NB4 (cell line): ENCODE results near the gene FRAS1.

Source experiments
- DNase-seq: peaks from one replicate; pipeline ENCODE4 v3.0.0; 2010; ENCODE audit warnings: low read depth
- H3K4me3 ChIP-seq: one replicate; pipeline ENCODE4 v1.5.1; 2011; ENCODE audit warnings: mild to moderate bottlenecking, low read depth, low read length, moderate library complexity
- CTCF ChIP-seq: IDR thresholded peaks from one replicate; pipeline ENCODE4 v1.5.1; 2012; ENCODE audit warnings: low read depth, low read length
- MYC ChIP-seq: IDR thresholded peaks from 2 replicates; pipeline ENCODE4 v1.6.1; 2011; ENCODE audit warnings: low read depth, low read length
- POLR2A ChIP-seq: IDR thresholded peaks from 2 replicates; pipeline ENCODE4 v1.6.1; 2011; ENCODE audit warnings: mild to moderate bottlenecking; ENCODE audit not compliant: insufficient read length; ENCODE audit errors: extremely low read depth
- TF ChIP-seq, protein P1 (sequence below): IDR thresholded peaks from 2 replicates; pipeline ENCODE4 v1.6.1; 2011; ENCODE audit warnings: low read depth, low read length

FRAS1 gene

GRCh38 chr4:78288327-78288726 is 231.2 kb downstream of the FRAS1 start:
- DNase-seq, result no peak
- TF ChIP-seq MYC, result no peak
- no peak overlapping the region for H3K4me3 ChIP-seq

DNA sequence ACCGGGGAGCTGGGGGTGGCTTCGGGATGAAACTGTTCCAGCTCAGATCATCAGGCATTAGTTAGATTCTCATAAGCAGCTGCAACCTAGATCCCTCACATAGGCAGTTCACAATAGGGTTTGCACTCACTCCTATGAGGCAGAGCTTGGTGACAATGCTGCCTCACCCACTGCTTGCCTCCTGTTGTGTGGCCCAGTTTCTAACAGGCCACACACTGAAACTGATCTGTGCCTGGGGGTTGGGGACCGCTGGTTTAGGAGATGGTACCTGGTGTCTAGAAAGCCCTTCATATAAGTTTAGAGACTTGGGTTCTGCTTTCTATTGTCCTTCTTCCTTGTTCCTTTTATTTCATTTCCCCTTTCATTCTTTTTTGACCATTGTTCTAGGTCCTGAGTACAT is 234.2 kb downstream of the FRAS1 start:
- no peak for DNase-seq
- no peak for TF ChIP-seq CTCF
- no peak for TF ChIP-seq MYC
- TF ChIP-seq, protein P1, sequence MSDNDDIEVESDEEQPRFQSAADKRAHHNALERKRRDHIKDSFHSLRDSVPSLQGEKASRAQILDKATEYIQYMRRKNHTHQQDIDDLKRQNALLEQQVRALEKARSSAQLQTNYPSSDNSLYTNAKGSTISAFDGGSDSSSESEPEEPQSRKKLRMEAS, result no peak
- no peak for TF ChIP-seq POLR2A
- H3K4me3 ChIP-seq, result no peak overlapping the region

GRCh38 chr4:78292341-78292740 is 235.2 kb downstream of the FRAS1 start:
- TF ChIP-seq, protein P1, result no peak
- TF ChIP-seq CTCF (no peak), POLR2A (no peak), MYC (no peak)
- DNase-seq, result no peak
- H3K4me3 ChIP-seq, result no peak overlapping the region

GRCh38 chr4:78292856-78293255 is 235.7 kb downstream of the FRAS1 start:
- DNase-seq, result no peak
- H3K4me3 ChIP-seq, result no peak overlapping the region
- TF ChIP-seq, protein P1, result no peak
- no peak for TF ChIP-seq MYC
- no peak for TF ChIP-seq POLR2A
- no peak for TF ChIP-seq CTCF

- H3K4me3 ChIP-seq, result no peak overlapping the region
- no peak for TF ChIP-seq POLR2A
- no peak for TF ChIP-seq MYC
- TF ChIP-seq CTCF, result no peak
- TF ChIP-seq, protein P1, result no peak
- DNase-seq, result no peak
These were observed 236.2 kb downstream of the FRAS1 start for GRCh38 chr4:78293348-78293747.

- TF ChIP-seq MYC, result no peak
- TF ChIP-seq, protein P1, result no peak
- no peak for TF ChIP-seq CTCF
- no peak for TF ChIP-seq POLR2A
- no peak for DNase-seq
- H3K4me3 ChIP-seq, result no peak overlapping the region
These were observed 236.7 kb downstream of the FRAS1 start for GRCh38 chr4:78293821-78294301.
